Karpas-422 (cell line): ENCODE data around the gene UCP3. TPM values are rescaled to one million over a fixed set of nuclear protein-coding genes. Genes with fewer than 3 reads are reported as not detected.

Experiments used
- DNase-seq: peaks from one replicate; pipeline ENCODE4 v3.0.0-alpha.2; 2015
- H2AFZ ChIP-seq: fragments of 200-600 bp; sonication (generic); 2 replicates; pipeline ENCODE4 v1.6.1; 2014; ENCODE audit warnings: antibody characterized with exemption, low read length, mixed read lengths
- H3K27ac ChIP-seq: fragments of 200-600 bp; sonication (generic); 2 replicates; pipeline ENCODE4 v1.5.1; 2014; ENCODE audit warnings: mild to moderate bottlenecking, low read length, moderate library complexity
- H3K27me3 ChIP-seq: fragments of 200-600 bp; sonication (generic); 2 replicates; pipeline ENCODE4 v1.6.1; 2014; ENCODE audit warnings: low read length, mixed read lengths
- H3K36me3 ChIP-seq: fragments of 200-600 bp; sonication (generic); 2 replicates; pipeline ENCODE4 v1.6.1; 2014; ENCODE audit warnings: low read length, mixed read lengths; ENCODE audit not compliant: insufficient read depth
- H3K4me1 ChIP-seq: fragments of 200-600 bp; sonication (generic); 2 replicates; pipeline ENCODE4 v1.6.1; 2014; ENCODE audit warnings: mild to moderate bottlenecking, low read length, mixed read lengths
- H3K4me2 ChIP-seq: fragments of 200-600 bp; sonication (generic); 2 replicates; pipeline ENCODE4 v1.6.1; 2014; ENCODE audit warnings: low read length, low read depth, mild to moderate bottlenecking; ENCODE audit not compliant: poor library complexity, severe bottlenecking
- H3K4me3 ChIP-seq: fragments of 200-600 bp; sonication (generic); 2 replicates; pipeline ENCODE4 v1.5.1; 2014; ENCODE audit warnings: mild to moderate bottlenecking, antibody characterized with exemption, low read length, mixed read lengths
- H3K79me2 ChIP-seq: fragments of 200-600 bp; sonication (generic); 2 replicates; pipeline ENCODE4 v1.6.1; 2014; ENCODE audit warnings: mild to moderate bottlenecking, low read length, mixed read lengths
- H3K9ac ChIP-seq: fragments of 200-600 bp; sonication (generic); 2 replicates; pipeline ENCODE4 v1.6.0; 2014; ENCODE audit warnings: low read length
- H3K9me2 ChIP-seq: fragments of 200-600 bp; sonication (generic), shearing (Covaris generic); replicated peaks from 2 replicates; pipeline ENCODE4 v1.6.0; 2014; ENCODE audit warnings: mild to moderate bottlenecking, low read length, moderate library complexity; ENCODE audit not compliant: insufficient read depth
- H3K9me3 ChIP-seq: fragments of 300-700, 200-600 bp; sonication (generic); 2 replicates; pipeline ENCODE4 v1.6.1; 2014; ENCODE audit warnings: low read length, mixed read lengths
- H4K20me1 ChIP-seq: fragments of 200-600 bp; sonication (generic); 2 replicates; pipeline ENCODE4 v1.6.1; 2014; ENCODE audit warnings: mild to moderate bottlenecking, antibody characterized with exemption, low read length, low read depth; ENCODE audit not compliant: insufficient read depth
- total RNA-seq: library from RNA; depleted of rRNA; stranded (reverse); fragments of >200 nt; shearing (Covaris generic); gene quantifications from 2 replicates; pipeline ENCODE4 v1.2.3, GENCODE V29; 2014; ENCODE audit warnings: low replicate concordance; rRNA removed

The UCP3 gene, protein sequence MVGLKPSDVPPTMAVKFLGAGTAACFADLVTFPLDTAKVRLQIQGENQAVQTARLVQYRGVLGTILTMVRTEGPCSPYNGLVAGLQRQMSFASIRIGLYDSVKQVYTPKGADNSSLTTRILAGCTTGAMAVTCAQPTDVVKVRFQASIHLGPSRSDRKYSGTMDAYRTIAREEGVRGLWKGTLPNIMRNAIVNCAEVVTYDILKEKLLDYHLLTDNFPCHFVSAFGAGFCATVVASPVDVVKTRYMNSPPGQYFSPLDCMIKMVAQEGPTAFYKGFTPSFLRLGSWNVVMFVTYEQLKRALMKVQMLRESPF
- 3.0 and 4.0 TPM in 2 replicates for total RNA-seq

DNA sequence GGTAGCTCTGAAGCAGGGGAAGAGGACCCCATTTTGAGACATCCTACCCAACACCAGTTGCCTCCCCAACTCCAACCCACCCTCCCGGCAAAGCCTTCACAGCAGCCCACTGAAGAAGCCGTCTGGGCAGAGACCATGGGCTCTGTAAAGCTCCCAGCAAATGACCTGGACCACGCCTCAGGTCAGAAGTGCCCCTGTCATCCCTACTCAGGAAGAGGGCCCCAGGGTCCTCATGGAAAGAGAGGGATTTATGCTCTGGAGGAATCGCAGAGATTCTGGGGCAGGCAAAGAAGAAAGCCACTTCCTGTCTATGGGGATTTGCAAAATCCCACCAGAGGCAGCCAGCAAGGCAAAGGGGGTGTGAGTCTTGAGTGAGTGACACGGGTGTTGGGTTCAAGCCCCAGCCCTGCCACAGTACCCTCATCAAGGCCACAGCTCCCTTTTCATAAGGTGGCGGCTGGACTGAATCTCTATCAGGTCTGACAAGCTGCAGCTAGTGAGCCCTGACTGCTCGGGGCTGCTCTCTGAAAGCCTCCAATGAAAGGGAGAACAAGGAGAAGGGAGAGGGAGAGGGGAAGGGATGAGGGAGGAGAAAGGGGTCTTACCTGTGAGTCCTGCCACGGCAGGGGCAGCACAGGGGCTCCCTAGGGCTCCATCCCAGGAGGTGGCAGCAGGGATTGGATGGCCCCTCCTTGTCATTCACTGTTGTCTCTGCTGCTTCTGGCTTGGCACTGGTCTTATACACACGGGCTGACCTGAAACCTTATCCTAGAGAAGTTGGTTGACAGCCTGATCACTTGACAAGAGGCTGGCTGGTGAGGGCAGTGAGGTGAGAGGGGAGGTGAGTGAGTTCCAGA lies at the start of gene UCP3:
TSS of gene UCP3 (minus strand) at position 713 of the 857 bp plus-strand sequence. CDS start 2,043 bp downstream, outside the sequence.
- H3K9me2 ChIP-seq = no peaks in the 10 kb centered on the region
- no peak within 1 kb of the TSS for H3K27ac ChIP-seq
- no peaks in the 10 kb centered on the region; the same call in 1 of the 2 replicates for H3K36me3 ChIP-seq
- H3K4me2 ChIP-seq = no peak within 1 kb of the TSS
- H3K9ac ChIP-seq = no peak within 1 kb of the TSS
- no peak for DNase-seq
- H3K79me2 ChIP-seq = no peaks in the 10 kb centered on the region
- H3K9me3 ChIP-seq = no peaks in the 10 kb centered on the region
- H3K27me3 ChIP-seq = no peaks in the 10 kb centered on the region
- H3K4me3 ChIP-seq = no peak within 1 kb of the TSS
- peaks cover 30% of the 10 kb centered on the region for H3K4me1 ChIP-seq
- H4K20me1 ChIP-seq = 0 out of 2 replicates have a peak, but pooled peaks cover 4% of the 10 kb centered on the region
- no peak within 1 kb of the TSS for H2AFZ ChIP-seq

DNA sequence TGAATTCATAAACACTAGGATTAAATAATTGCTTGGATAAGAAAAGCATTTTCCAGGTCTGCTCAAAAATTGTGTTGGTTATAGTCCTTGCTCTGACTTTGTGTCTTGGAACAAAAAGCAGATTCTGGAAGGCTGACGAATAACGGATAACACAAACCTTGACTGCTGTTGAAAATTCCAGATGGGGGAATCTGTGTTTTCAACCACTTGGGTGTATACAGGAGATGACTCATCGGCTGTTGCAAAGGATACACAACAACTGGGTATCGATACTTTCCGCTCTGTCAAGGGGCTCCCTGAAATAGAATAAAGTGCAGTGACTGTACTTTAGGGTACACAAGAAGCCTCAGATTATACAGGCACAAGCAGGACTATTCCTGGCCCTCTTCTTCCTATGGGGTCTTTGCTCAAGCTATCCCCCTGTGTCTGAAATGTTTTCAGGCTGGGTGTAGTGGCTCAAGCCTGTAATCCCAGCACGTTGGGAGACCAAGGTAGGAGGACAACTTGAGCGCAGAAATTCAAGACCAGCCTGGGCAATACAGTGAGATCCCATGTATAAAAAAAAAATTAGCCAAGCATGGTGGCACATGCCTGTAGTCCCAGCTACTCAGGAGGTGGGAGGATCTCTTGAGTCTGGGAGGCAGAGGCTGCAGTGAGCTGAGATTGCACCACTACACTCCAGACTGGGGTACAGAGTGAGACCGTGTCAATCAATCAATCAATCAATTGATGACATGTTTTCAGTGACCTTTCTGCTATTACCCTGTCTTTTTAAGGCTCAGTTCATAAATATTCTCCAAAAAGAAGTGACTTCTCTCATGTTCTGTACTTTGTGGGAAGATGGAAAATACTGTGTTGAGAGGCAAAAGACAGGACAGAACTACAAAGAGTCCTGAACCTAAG lies 48.6 kb upstream of the UCP3 start:
- no peak overlapping the region for H3K27ac ChIP-seq
- no peaks in the 10 kb centered on the region for H3K27me3 ChIP-seq
- H3K9ac ChIP-seq = no peak overlapping the region
- H3K4me1 ChIP-seq = peaks cover 4% of the 10 kb centered on the region; the same call in 1 of the 2 replicates
- no peak overlapping the region for H3K4me3 ChIP-seq
- no peak overlapping the region for H3K4me2 ChIP-seq
- DNase-seq = no peak
- H3K9me3 ChIP-seq = no peaks in the 10 kb centered on the region
- no peaks in the 10 kb centered on the region; the same call in 1 of the 2 replicates for H3K36me3 ChIP-seq
- no peaks in the 10 kb centered on the region for H3K9me2 ChIP-seq
- no peak overlapping the region for H2AFZ ChIP-seq
- H4K20me1 ChIP-seq = no peaks in the 10 kb centered on the region
- no peaks in the 10 kb centered on the region for H3K79me2 ChIP-seq

DNA sequence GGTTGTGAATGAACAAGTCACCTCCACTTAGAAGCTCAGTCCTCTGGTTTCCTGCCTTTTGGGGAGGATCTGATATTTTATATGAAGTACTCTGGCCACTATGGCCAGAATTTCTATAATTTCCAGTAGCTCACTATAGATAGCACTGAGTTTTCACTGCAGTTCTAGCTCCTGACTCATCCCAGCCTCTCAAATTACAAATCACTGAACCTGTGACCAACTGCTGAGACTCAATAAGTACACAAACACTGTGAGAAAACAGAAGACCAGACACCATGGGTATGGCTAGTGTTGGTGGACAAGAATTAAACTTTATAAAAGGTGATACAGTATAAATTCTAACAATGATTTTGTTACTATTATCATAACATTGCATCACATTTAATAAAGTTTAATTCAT lies 47.1 kb upstream of the UCP3 start:
- Histone ChIP-seq H3K36me3 (peaks cover 8% of the 10 kb centered on the region), H2AFZ (no peak overlapping the region), H3K27me3 (no peaks in the 10 kb centered on the region), H3K79me2 (no peaks in the 10 kb centered on the region), H3K9ac (no peak overlapping the region), H3K9me3 (no peaks in the 10 kb centered on the region), H3K9me2 (no peaks in the 10 kb centered on the region), H3K4me3 (no peak overlapping the region), H3K27ac (no peak overlapping the region), H3K4me2 (no peak overlapping the region), H4K20me1 (no peaks in the 10 kb centered on the region), H3K4me1 (peaks cover 4% of the 10 kb centered on the region)
- no peak for DNase-seq

GRCh38 chr11:74050465-74050864 lies 41.6 kb upstream of the UCP3 start:
- Histone ChIP-seq H3K9ac (no peak overlapping the region), H3K4me1 (peaks cover 9% of the 10 kb centered on the region), H3K27me3 (no peaks in the 10 kb centered on the region), H3K9me2 (no peaks in the 10 kb centered on the region), H3K9me3 (no peaks in the 10 kb centered on the region), H3K4me2 (no peak overlapping the region), H2AFZ (no peak overlapping the region), H3K79me2 (no peaks in the 10 kb centered on the region), H3K36me3 (peaks cover 31% of the 10 kb centered on the region), H3K4me3 (no peak overlapping the region), H4K20me1 (no peaks in the 10 kb centered on the region), H3K27ac (no peak overlapping the region)
- DNase-seq = no peak

- Histone ChIP-seq H4K20me1 (no peaks in the 10 kb centered on the region), H3K4me1 (peaks cover 9% of the 10 kb centered on the region), H3K79me2 (no peaks in the 10 kb centered on the region), H3K4me2 (no peak overlapping the region), H3K27me3 (no peaks in the 10 kb centered on the region), H3K36me3 (peaks cover 36% of the 10 kb centered on the region), H3K9me3 (no peaks in the 10 kb centered on the region), H3K9ac (no peak overlapping the region), H3K27ac (no peak overlapping the region), H3K4me3 (no peak overlapping the region), H3K9me2 (no peaks in the 10 kb centered on the region), H2AFZ (no peak overlapping the region)
- no peak for DNase-seq
Measured at GRCh38 chr11:74048993-74049392, 40.1 kb upstream of the UCP3 start.

DNA sequence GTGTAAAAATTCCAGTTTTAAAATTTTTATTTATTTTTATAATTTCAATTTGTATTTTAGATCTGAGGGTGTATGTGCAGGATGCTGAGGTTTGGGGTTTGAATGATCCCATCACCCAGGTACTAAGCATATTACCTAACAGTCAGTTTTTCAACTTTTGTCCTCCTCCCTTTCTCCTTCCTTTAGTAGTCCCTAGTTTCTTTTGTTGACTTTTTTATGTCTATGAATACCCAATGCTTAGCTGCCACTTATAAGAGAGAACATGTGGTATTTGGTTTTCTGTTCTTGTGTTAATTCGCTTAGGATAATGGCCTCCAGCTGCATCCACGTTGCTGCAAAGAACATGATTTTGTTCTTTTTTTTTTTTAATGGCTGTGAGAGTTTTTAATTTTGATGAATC lies 35.7 kb upstream of the UCP3 start:
- Histone ChIP-seq H3K9me3 (no peaks in the 10 kb centered on the region), H3K79me2 (no peaks in the 10 kb centered on the region), H2AFZ (no peak overlapping the region), H3K4me2 (no peak overlapping the region), H3K4me1 (peaks cover 16% of the 10 kb centered on the region), H3K27me3 (no peaks in the 10 kb centered on the region), H3K9me2 (no peaks in the 10 kb centered on the region), H3K36me3 (peaks cover 40% of the 10 kb centered on the region), H4K20me1 (no peaks in the 10 kb centered on the region), H3K4me3 (no peak overlapping the region), H3K9ac (no peak overlapping the region), H3K27ac (no peak overlapping the region)
- DNase-seq = no peak

GRCh38 chr11:74043450-74043849 lies 34.6 kb upstream of the UCP3 start:
- no peak for DNase-seq
- no peak overlapping the region for H3K27ac ChIP-seq
- no peaks in the 10 kb centered on the region for H3K9me3 ChIP-seq
- H3K36me3 ChIP-seq = peaks cover 45% of the 10 kb centered on the region
- H3K9ac ChIP-seq = no peak overlapping the region
- no peak overlapping the region for H3K4me3 ChIP-seq
- peak overlapping the region; percentile 12 for H3K4me2 ChIP-seq
- H3K79me2 ChIP-seq = no peaks in the 10 kb centered on the region
- H3K4me1 ChIP-seq = peaks cover 16% of the 10 kb centered on the region
- H3K9me2 ChIP-seq = no peaks in the 10 kb centered on the region
- H4K20me1 ChIP-seq = no peaks in the 10 kb centered on the region
- no peak overlapping the region for H2AFZ ChIP-seq
- H3K27me3 ChIP-seq = no peaks in the 10 kb centered on the region
